G401 (cell line): ENCODE results near the gene KCNJ5. TPM values are rescaled to one million over a fixed set of nuclear protein-coding genes. Genes with fewer than 3 reads are reported as not detected.

Experiments
- DNase-seq: peaks from one replicate; pipeline ENCODE4 v3.0.0-alpha.2; 2015; ENCODE audit warnings: low spot score
- in situ Hi-C: cut with HindIII; loops from 2 replicates; pipeline ENCODE4 v1.10.0; 2016; ENCODE audit warnings: low sequenced_read_pairs, mixed read lengths
- total RNA-seq: library from RNA; depleted of rRNA; stranded (reverse); fragments of >200 nt; shearing (Covaris generic); gene quantifications from 2 replicates; pipeline ENCODE4 v1.2.3, GENCODE V29; 2014

KCNJ5 gene
- total RNA-seq, 1 experiment from 2014 or later: not detected

DNA sequence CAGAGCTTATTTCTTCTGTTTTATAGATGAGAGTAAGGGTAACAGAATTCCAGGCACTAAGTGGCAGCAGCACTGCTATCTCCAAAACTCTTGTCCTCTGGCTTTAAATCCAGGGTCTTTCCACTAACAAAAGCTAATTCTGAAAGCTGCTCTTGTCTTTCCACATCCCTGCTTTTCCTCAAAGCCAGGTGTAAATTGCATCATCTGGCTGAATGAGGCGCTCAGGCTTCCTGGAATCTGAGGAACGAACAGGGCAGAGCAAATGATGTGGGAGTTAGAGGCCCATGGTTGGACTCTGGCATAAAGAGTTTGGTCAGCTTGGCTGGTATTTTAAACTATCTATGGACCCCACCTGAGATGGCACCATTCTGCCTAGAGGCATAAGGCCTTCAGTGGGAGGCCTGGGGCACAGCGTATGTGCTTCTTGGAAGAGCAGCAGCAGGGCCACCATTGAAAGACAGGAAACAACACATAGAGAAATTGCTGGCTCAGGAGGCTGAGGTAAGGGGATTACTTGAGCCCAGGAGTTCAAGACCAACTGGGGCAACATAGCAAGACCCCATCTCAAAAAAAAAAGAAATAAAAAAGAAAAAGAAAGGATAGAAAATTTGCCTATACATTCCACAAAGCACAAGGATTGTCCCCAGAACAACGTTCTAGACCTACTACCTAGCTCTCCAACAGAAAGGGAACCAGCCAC, 1.9 kb downstream of the KCNJ5 start:
- in situ Hi-C loops: no loop called here

DNA sequence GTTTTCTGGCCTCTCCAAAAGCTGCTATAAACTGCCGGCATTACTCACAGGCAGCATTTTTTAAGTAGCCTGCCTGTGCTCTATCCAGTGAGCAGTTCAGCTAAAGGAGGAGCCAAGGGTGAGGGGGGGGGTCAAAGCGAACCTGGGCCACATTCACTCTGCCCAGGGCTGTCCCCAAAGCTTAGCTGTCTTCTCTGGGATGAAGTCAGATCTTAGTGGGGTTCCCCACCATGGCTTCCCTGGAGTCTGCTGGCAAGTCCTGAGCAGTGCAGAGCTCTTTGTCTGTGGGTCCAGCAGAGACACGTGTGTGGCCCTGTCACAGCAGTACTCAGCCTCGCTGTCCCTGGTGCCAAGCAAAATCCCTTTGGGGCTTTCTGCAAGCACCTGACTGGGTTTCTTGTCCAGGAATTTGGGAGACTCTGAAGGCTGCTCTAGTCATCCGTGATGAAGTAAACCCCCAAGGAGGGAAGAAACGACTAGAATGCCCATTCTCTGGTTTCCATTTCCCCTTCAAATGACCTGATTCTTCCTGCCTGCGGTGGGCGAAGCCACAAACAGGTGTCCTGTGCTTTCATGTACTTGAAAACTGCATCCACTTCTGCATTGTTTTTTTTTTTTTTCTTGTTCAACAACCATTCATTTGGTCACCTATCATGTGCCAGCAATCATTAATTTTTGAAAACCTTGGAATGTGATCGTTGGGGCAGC, 2.6 kb downstream of the KCNJ5 start:
- in situ Hi-C loops: no loop called here
- no peak for DNase-seq

More for the DNA sequence above, 1.9 kb downstream of the KCNJ5 start:
- DNase-seq: peak; percentile 67

DNA sequence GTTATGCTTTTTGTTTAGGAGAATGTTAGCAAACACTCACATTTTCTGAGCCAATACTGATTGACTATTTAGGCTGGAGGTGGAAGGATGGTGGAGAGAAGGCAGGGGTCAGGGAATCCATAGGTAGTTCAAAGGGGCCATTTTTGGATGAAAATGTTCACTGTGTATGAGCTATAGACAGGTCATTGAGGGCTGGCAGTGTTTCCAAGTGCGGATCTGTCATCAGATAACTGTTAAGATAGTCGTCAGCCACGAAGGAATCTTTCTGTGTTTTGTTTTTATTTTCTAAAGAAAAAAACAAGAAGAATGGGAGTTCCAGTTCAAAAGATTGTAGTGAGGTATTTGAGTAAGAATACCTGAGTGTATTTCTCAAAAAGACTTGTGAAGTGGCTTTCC, 3.1 kb downstream of the KCNJ5 start:
- no peak for DNase-seq
- in situ Hi-C loops: no loop called here

DNA sequence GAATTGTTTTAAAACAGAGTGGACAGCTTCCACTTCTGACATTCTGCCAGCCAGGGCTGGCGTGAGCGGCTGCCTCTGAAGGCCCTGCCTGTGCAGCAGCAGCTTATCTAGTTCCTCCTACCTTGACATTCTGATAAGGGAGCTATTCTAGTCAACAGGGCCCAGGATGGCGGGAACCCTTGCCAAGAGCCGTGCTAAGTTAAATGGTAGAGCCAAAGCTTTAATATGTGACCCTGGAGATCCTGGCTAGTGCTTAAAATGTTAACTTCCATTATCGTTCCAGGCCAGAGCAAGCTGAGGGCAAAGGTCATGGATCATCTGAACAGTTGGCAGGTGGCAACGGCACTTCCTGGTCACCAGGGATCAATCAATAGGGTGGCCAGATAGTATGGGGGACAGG, 3.5 kb downstream of the KCNJ5 start:
- DNase-seq: peak; percentile 47
- in situ Hi-C loops: no loop called here

DNA sequence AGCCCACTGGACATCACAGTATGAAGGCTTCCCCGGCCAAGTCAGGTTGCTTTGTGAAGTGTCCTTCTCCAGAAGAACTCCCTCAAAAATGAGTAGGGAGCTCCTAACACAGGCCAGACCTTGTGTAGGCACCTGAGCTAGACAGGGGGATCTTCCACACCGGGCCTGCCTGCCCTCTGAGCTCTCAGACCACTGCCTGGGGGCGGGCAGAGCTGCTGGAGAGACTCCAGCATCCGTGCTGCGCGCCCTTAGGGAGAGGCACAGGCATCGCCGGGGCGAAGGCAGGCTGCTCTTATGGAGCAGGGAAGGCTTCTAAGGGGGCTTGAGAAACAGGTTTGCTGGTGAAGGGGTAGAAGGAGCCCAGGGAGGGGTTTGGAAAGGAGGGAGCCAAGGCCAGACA, 4.4 kb downstream of the KCNJ5 start:
- no peak for DNase-seq
- in situ Hi-C loops: no loop called here

DNA sequence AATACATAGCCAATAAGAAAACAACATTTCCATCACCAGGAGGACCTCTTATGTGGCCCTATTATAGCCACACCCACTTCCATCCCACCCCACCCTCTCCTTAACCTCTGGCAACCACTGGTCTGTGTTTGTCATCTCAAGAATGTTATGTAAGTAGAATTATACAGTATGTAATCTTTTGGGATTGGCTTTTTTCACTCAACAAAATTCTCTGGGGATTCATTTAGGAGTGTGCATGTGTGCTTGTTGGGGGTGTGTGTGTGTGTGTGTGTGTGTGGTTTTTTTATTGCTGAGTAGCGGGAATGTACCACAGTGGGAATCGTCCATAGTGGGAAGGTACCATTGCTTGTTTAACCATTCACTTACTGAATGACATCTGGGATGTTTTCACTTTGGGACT, 5.2 kb downstream of the KCNJ5 start:
- in situ Hi-C loops: no loop called here
- DNase-seq: no peak

DNA sequence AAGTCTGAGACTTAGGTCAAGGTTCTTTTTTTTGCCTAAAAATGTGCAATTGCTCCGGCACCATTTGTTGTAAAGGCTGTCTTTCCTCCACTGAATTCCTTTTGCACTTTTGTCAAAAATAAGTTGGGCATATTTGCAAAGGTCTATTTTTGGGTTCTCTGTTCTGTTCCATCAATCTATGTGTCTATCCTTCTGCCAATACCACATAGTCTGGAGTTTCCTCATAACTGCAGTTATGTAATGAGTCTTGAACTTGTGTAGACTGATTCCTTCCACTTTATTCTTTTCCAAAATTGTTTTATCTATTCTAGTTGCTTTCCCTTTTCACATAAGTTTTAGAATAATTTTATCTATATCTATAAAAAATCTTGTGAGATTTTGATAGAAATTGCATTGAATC, 6.7 kb downstream of the KCNJ5 start:
- in situ Hi-C loops: no loop called here
- DNase-seq: no peak

DNA sequence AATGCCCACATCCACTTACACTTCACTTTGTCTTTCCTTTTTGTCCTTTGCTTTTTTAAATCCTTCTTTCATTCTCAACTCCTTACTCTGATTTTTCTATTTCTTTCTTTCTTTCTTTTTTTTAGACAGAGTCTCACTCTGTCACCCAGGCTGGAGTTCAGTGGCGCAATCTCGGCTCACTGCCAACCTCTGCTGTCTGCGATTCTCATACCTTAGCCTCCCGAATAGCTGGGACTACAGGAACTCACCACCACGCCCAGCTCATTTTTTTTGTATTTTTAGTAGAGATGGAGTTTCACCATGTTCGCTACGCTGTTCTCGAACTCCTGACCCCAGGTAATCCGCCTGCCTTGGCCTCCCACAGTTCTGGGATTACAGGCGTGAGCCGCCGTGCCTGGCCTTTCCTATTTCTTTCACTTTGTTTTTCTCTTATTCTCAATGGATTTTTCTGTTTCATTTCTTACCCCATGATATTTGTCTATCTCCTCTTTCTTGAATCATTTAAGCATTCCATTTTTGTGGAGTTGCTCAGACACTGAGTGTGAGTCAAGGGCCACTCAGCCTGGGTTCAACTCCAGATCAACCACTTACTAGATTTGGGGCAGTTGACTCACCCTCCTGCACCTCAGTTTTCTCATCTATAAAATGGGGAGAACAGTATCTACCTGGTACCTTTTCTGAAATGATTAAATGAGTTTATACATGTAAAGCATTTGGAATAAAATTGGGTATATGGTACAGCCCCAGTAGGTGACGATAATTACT, 7.6 kb downstream of the KCNJ5 start:
- in situ Hi-C loops: no loop called here
- no peak for DNase-seq

DNA sequence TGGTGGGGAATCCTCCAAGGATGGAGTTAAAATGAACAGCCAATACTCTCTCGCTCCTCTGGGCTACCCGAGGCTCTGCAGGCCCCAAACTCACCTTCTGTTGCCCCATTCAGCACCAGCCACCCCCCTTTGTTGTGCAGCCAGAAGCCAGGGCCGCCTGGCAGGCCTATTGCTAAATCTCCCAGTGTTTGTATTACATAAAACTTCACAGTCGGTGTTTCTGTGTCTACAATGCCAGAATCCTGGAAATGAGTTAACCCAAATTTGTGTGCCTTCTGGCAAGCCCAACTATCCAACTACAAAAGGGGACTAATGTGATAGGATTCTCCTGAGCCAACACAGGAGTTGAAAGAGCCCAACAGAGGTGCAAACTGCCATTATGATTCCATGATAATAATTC, 9.3 kb downstream of the KCNJ5 start:
- peak; percentile 87 for DNase-seq
- in situ Hi-C loops: no loop called here

DNA sequence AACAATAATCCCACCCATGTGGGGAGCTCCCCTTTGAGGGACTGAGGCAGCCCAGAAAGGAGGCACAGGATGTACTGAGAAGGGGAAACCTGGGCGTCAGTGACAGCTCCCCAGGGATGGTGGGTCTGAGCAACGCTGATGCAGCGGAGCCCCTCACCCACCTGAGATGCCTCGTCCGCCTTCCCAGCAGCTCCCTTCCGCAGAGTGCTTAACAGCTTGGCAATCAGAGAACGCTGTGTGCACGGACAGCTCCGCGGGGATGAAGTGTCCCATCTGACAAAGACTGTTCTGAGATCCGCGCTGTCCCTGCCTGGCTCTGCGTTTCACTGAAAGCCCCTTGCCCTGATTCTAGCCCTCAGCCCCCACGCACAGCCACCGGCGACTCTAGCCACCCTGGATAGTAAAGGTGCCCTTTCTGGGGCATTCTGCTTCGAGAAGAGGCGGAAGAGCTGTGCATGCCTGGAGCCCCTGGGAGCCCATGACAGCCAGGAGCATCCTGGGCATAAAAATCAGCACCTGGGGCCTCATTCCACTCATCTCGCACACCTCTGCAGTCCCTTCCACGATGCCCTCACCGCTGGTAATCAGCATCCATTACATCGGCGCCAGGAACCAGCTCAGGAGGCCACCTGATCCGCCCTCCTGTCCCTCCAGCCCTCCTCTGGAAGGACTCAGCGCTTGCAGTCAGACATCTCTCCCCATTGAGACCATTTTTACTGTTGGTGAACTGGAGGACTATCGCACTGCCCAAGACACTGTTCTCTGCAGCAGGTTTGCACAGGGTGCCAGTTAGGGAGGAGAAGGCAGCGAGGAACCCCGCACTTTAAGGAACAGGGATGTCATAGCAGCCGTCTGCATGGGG, 10.7 kb downstream of the KCNJ5 start:
- DNase-seq: no peak
- in situ Hi-C loops: no loop called here

DNA sequence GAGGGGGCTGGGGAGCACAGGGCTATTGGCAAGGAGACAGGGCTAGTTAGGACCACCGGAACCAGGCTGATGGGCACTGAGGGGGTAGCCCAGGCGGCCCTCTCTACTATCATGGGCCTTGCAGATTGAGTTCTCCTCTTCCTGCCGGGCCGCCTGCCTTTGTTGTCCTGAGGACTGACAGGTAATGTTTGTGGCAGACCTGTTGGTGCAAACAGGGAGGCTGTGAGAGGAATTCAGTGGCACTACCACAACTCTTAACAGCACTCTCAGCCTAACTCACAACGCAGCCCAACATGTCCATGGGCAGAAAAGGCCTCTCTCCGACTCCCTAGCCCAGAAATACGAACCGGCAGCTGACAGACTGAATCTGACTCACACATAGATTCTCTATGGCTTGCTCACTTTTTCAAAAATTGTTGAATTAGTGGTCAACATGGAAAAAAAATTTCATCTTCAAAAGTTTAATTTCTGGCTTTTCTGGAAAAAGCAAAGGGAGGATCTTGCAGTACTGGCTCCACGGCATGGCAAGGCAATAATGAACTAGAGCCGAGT, 11.4 kb downstream of the KCNJ5 start:
- in situ Hi-C loops: no loop called here
- DNase-seq: no peak

DNA sequence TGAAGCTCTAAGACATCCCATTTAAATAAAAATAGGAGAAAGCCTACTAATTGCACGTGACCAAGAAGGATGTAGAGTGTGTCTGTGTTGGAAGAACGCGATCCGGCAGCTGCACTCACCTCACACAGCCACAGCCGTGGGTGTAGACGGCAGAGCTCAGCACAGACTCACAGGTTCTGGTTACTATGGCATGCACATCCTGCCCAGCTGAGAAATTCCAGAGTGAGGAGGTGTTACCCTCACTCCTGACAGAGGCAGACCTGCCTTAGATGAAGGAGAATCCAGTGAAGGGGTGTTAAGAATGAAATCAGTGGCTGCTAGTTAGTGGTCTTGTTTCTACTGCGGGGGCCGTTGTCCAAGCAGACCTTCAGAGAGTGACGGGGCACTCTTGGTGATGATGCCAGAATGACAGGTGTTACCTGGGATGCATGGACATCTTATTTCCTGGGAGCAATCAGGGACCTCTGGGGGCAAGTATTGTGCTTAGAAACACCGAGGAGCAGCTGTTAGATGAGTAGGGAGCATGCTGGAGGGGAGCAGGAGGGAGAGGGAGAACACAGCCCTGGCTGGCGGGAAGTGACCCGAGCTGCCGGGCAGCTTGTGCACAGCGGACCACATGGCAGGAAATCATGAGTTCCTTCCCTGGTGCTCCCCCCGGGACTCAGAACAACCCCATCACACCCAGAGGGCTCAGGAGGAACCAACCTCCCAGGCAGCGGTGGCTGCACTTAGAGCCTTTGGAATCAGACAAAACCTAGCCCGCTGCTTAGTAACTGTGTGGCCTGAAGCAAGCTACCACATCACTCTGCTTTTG, 12.3 kb downstream of the KCNJ5 start:
- no peak for DNase-seq
- in situ Hi-C loops: no loop called here

DNA sequence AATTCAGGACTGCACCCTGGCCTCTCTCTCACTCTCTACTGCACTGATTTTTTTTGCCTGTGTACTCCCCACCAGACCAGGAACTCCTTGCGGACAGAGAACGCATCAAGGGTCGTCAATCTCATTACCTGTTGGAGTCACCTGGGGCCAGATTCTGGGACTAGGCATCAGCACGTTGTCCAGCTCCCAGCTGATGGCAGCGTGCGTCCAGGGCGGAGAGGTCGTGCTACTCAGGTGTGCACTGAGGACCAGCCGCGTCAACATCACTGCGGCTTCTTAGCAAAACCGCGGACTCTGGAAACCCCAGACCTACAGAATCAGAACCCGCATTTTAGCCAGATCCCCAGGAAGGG, 13.1 kb downstream of the KCNJ5 start:
- in situ Hi-C loops: no loop called here
- DNase-seq: no peak

DNA sequence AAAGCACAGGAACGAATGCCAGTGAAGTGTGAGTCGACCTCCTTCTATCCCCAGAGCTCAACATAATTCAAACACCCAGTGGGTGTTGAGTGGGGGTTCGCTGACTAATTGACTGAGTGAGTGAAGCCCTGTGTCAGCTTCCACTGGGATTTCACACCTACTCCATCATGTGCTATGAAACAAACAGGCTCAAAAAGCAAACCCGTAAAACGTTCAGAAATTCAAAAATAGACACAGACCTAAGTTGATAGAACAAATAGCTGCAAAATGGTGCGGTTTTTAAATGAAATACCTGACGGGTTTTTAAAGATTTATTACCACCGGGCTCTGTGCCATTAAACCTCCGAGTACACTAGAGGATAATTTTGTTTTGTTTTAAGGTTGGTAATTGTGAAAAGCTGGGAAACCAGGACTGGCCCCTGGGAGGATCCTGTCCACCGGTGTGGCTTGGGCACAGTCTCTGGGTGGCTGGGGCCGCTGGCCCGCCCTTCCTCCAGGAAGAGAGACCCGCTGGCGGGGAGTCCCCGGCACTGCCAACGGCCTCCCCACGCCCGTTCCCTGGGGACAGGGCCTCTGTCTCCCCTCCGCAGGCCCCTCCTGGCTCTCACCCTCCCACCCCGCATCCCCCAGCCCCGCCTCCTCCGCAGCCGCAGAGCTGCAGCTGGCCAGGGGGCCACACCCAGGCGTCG, 13.6 kb downstream of the KCNJ5 start:
- no peak for DNase-seq

DNA sequence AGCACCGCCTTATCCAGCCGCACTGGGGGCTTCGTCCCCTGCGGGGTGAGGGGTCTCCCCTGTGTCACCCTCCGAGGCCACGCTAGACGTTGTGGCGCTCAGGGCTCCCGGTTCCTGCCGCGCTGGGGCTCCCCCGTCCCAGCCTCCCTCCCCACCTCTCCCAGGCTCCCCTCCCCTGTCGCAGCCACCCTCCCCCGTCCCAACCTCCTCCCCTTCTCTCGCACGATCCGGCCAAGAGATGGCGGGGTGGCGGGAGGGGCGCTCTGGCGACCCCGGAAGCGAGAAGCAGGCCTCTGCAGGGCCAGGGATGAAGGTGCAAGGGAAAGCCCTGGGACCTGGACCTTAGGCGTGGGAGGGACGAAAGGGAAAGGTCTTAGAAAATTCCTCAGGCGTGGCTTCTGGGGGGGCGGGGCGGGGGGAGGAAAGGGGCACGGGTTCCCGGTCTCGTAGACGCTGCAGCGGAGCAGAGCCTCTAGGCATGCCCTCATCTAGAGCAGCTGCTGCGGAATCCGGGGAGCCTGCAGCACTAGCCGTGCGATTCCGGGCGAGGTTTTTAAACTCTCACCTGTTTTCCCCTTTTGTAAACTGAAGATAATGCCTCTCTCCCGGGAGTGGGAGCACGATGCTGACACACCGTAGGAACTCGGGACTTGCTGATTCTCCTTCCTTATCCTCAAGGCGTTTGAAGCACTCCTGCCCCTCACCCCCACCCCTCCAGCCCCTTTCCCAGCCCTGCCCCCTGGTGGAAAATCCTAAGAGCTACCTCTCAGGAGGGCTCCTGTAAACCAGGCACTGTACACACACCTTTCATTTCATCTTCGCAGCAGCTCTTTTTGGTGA, 14.4 kb downstream of the KCNJ5 start:
- in situ Hi-C loops: no loop called here
- no peak for DNase-seq

More for the DNA sequence above, 13.6 kb downstream of the KCNJ5 start:
- in situ Hi-C loops: no loop called here

DNA sequence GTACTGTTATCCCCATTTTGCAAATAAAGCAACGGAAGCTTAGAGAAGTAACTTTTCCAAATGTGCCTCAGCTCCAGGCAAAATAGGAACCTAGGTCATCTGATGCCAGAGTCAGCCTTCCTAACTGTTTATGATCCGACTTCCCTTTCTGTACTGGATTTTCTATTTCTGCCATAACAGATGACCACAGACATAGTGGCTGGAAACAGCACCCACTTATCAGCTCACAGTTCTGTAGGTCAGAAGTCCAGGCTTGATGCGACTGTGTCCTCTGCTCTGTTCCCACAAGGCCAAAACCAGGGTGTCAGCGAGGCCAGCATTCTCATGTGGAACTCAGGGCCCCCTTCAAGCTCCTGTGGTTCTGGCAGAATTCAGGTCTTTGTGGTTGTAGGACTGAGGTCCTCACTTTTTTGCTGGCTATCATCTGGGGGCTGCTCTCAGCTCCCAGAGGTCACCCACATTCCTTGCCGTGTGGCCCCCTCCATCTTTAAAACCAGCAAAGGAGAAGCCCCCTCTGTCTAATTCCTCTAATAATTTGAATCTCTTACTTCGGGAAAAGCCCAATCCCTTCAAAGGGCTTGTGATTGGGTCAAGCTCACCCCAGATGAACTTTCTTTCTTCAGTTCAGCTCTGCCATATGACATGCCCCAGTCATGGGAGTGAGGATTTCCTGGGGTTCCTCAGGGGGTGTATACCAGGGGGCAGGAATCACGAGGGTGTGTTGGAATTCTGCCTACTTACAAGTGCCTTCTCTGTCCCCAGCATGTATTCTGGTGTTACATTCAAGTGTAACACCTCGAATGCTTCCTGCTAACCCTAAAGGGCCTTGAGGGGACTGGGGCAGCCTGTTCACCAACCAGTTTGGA, 15.3 kb downstream of the KCNJ5 start:
- no peak for DNase-seq
- in situ Hi-C loops: no loop called here
